Loucy (cell line): ENCODE measurements around the gene ENTPD3.

ENCODE experiments used
- H2AFZ ChIP-seq: fragments of 200-600 bp; sonication (generic); 2 replicates; pipeline ENCODE4 v1.6.0; 2016; ENCODE audit warnings: antibody characterized with exemption, mild to moderate bottlenecking, low read length, moderate library complexity
- H3F3A ChIP-seq: fragments of 200-600 bp; 2 replicates; pipeline ENCODE4 v1.6.0; 2016; ENCODE audit warnings: antibody characterized with exemption, low read depth, mild to moderate bottlenecking
- H3K27me3 ChIP-seq: fragments of 200-600 bp; sonication (generic); 2 replicates; pipeline ENCODE4 v1.6.1; 2014; ENCODE audit warnings: low read length, mild to moderate bottlenecking; ENCODE audit not compliant: insufficient read depth, poor library complexity, severe bottlenecking
- H3K36me3 ChIP-seq: fragments of 200-600 bp; sonication (generic); 2 replicates; pipeline ENCODE4 v1.6.1; 2016; ENCODE audit warnings: low read length; ENCODE audit not compliant: insufficient read depth
- H3K4me1 ChIP-seq: fragments of 200-600 bp; sonication (generic); 2 replicates; pipeline ENCODE4 v1.5.1; 2014; ENCODE audit warnings: low read length, mild to moderate bottlenecking; ENCODE audit not compliant: insufficient read depth, poor library complexity, severe bottlenecking
- H3K4me2 ChIP-seq: fragments of 200-600 bp; sonication (generic); 2 replicates; pipeline ENCODE4 v1.6.0; 2014; ENCODE audit warnings: antibody characterized with exemption, low read length, low read depth, mild to moderate bottlenecking; ENCODE audit not compliant: poor library complexity, severe bottlenecking
- H3K4me3 ChIP-seq: fragments of 200-600 bp; sonication (generic); 2 replicates; pipeline ENCODE4 v1.5.1; 2014; ENCODE audit warnings: low read length, mild to moderate bottlenecking, mixed read lengths; ENCODE audit not compliant: poor library complexity, severe bottlenecking
- H3K79me2 ChIP-seq: fragments of 200-600 bp; sonication (generic); 2 replicates; pipeline ENCODE4 v1.6.1; 2014; ENCODE audit warnings: low read length; ENCODE audit not compliant: insufficient read depth
- H3K9ac ChIP-seq: fragments of 200-600 bp; sonication (generic); 2 replicates; pipeline ENCODE4 v1.6.0; 2014; ENCODE audit warnings: mild to moderate bottlenecking, low read depth, low read length, moderate library complexity; ENCODE audit not compliant: poor library complexity, severe bottlenecking
- H3K9me2 ChIP-seq: fragments of 200-600 bp; sonication (generic); replicated peaks from 2 replicates; pipeline ENCODE4 v1.6.1; 2016; ENCODE audit warnings: low read depth, low read length, mixed read lengths
- H3K9me3 ChIP-seq: fragments of 200-600 bp; sonication (generic); 2 replicates; pipeline ENCODE4 v1.6.1; 2014; ENCODE audit warnings: mild to moderate bottlenecking, antibody characterized with exemption, low read length, low read depth; ENCODE audit not compliant: insufficient read depth
- H4K20me1 ChIP-seq: fragments of 200-600 bp; sonication (generic); 2 replicates; pipeline ENCODE4 v1.6.0; 2014; ENCODE audit warnings: antibody characterized with exemption, low read length, mild to moderate bottlenecking; ENCODE audit not compliant: insufficient read depth, poor library complexity, severe bottlenecking
- EZH2phosphoT487 ChIP-seq: fragments of 200-600 bp; IDR thresholded peaks from 2 replicates; pipeline ENCODE4 v1.6.1; 2018; ENCODE audit warnings: antibody characterized with exemption, mild to moderate bottlenecking, moderate library complexity, borderline replicate concordance
- TF ChIP-seq, protein P1 (sequence below): fragments of 200-600 bp; sonication (generic); conservative IDR thresholded peaks from 2 replicates; pipeline ENCODE4 v1.5.1; 2014; ENCODE audit warnings: mild to moderate bottlenecking, antibody characterized with exemption, low read length

The ENTPD3 gene

GRCh38 chr3:40407007-40407406 lies 20.0 kb downstream of the ENTPD3 start:
- no peak overlapping the region for H3K4me2 ChIP-seq
- no peaks in the 10 kb centered on the region for H3K36me3 ChIP-seq
- no peak for TF ChIP-seq EZH2phosphoT487
- TF ChIP-seq, protein P1, sequence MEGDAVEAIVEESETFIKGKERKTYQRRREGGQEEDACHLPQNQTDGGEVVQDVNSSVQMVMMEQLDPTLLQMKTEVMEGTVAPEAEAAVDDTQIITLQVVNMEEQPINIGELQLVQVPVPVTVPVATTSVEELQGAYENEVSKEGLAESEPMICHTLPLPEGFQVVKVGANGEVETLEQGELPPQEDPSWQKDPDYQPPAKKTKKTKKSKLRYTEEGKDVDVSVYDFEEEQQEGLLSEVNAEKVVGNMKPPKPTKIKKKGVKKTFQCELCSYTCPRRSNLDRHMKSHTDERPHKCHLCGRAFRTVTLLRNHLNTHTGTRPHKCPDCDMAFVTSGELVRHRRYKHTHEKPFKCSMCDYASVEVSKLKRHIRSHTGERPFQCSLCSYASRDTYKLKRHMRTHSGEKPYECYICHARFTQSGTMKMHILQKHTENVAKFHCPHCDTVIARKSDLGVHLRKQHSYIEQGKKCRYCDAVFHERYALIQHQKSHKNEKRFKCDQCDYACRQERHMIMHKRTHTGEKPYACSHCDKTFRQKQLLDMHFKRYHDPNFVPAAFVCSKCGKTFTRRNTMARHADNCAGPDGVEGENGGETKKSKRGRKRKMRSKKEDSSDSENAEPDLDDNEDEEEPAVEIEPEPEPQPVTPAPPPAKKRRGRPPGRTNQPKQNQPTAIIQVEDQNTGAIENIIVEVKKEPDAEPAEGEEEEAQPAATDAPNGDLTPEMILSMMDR, result no peak
- H3K9me2 ChIP-seq, result no peaks in the 10 kb centered on the region
- no peaks in the 10 kb centered on the region for H4K20me1 ChIP-seq
- H3K79me2 ChIP-seq, result no peaks in the 10 kb centered on the region
- H3K9me3 ChIP-seq, result no peaks in the 10 kb centered on the region
- no peaks in the 10 kb centered on the region for H3K27me3 ChIP-seq
- no peak overlapping the region for H3K9ac ChIP-seq
- H3F3A ChIP-seq, result no peaks in the 10 kb centered on the region
- no peak overlapping the region for H3K4me3 ChIP-seq
- no peak overlapping the region for H2AFZ ChIP-seq
- no peaks in the 10 kb centered on the region for H3K4me1 ChIP-seq

DNA sequence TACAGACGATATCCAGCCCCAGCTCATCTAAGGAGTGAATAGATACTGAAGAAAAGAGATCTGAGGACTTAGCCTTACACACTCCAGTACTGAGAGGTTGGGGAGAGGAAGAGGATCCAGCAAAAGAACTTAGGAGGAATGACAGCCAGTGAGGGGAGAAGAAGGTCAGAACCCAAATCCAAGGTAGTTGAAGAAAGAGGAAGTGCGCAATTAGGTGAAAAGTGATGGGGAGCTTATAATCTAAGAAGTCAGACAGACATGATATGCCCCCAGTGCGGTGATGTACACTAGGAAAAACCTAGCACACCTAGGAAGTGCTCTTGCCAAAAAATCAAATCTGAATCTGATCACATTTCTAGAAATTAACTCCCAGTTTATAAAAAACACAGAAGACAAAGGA lies 20.6 kb downstream of the ENTPD3 start:
- Histone ChIP-seq H3K9me3 (no peaks in the 10 kb centered on the region), H4K20me1 (no peaks in the 10 kb centered on the region), H3K9me2 (no peaks in the 10 kb centered on the region), H3K27me3 (no peaks in the 10 kb centered on the region), H3F3A (no peaks in the 10 kb centered on the region), H3K79me2 (no peaks in the 10 kb centered on the region), H3K4me1 (no peaks in the 10 kb centered on the region), H3K4me2 (no peak overlapping the region), H3K4me3 (no peak overlapping the region), H2AFZ (no peak overlapping the region), H3K9ac (no peak overlapping the region), H3K36me3 (no peaks in the 10 kb centered on the region)
- TF ChIP-seq, protein P1, result no peak
- no peak for TF ChIP-seq EZH2phosphoT487

DNA sequence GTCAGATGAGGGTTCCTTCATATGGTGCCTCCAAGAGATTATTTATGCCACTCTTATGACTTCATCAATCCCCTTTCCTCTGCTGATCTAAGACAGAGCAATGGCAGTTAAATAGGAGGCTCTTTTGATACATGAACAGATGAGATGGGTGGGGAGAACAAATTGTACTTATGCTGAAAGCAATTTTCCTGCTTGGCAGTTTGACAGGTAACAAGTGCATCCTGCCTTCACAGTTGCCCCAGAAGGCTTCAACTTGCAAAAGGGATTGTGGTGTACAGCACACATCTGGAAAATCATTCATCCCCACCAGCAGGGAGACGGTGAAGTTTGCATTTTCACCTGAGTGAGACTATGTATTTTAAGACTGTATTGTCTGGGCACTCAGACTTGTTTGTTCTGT lies 27.3 kb downstream of the ENTPD3 start:
- Histone ChIP-seq H3F3A (no peaks in the 10 kb centered on the region), H3K9me2 (no peaks in the 10 kb centered on the region), H4K20me1 (no peaks in the 10 kb centered on the region), H3K79me2 (no peaks in the 10 kb centered on the region), H3K9ac (no peak overlapping the region), H3K4me1 (no peaks in the 10 kb centered on the region), H3K4me2 (no peak overlapping the region), H3K4me3 (no peak overlapping the region), H3K27me3 (peaks cover 7% of the 10 kb centered on the region), H2AFZ (no peak overlapping the region), H3K36me3 (no peaks in the 10 kb centered on the region), H3K9me3 (no peaks in the 10 kb centered on the region)
- no peak for TF ChIP-seq EZH2phosphoT487
- TF ChIP-seq, protein P1, result no peak
